ENCODE results near the gene ATP4B.
"Not testable (repeated sequence)": the region's sequence is repeated elsewhere in the genome, so short reads cannot be mapped to it uniquely, and the experiment has no call there.

Gene ATP4B

DNA sequence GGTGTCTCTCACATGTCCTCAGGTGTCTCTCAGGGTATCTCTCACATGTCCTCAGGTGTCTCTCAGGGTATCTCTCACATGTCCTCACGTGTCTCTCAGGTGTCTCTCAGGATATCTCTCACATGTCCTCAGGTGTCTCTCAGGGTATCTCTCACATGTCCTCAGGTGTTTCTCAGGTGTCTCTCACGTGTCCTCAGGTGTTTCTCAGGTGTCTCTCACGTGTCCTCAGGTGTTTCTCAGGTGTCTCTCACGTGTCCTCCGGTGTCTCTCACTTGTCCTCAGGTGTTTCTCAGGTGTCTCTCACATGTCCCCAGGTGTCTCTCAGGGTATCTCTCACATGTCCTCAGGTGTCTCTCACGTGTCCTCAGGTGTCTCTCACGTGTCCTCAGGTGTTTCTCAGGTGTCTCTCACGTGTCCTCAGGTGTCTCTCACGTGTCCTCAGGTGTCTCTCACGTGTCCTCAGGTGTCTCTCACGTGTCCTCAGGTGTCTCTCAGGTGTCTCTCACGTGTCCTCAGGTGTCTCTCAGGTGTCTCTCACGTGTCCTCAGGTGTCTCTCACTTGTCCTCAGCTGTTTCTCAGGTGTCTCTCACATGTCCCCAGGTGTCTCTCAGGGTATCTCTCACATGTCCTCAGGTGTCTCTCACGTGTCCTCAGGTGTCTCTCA is 33.2 kb downstream of the ATP4B start:
- not testable (repeated sequence) for DNase-seq (ENCODE audit: low read depth)

DNA sequence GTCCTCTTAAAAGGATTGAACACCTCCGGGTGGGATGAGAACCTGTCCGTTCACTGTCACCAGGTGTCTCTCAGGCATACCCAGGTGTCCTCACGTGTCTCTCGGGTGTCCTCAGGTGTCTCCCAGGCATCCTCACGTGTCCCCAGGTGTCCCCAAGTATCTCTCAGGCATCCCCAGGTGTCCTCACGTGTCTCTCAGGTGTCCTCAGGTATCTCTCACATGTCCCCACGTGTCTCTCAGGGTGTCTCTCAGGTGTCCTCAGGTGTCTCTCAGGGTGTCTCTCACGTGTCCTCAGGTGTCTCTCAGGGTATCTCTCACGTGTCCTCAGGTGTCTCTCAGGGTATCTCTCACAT is 33.8 kb downstream of the ATP4B start:
- no peak for DNase-seq (ENCODE audit: low read depth)

DNA sequence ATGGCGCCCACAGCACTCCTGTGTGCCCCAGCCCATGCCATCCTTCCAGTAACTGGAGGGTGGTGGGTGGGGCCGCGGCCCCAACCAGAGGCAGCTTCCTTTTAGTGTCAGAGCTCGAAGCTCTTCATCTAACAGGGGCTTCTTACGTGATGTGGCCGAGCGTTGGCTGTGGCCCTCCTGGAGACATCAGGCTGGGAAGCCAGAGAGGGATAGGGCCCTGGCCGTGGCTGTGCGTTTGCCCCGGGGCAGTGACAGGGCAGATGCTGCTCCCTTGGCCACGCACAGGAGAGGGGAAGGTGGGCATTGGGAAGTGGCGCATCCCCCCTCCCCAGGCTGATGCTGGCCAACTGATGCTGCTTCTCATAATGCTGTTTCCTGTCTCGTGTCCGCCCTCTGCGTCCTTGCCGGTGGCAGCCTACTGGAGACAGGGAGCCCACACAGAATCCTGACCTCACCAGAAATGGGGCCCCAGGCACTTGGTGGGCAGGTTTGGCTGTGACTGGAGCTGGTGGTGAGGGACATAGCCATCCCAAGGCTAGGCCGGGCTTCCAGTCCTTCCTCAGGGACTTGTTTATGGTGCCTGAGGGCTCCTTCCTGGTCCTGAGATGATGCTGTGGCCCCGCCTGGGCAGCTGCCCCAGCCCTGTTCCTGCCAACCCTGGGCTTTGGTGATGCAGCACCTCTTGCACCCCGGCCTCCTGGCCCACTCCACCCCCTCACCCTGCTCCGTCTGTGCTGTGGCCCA is 34.3 kb downstream of the ATP4B start:
- no peak for DNase-seq (ENCODE audit: low read depth)

DNA sequence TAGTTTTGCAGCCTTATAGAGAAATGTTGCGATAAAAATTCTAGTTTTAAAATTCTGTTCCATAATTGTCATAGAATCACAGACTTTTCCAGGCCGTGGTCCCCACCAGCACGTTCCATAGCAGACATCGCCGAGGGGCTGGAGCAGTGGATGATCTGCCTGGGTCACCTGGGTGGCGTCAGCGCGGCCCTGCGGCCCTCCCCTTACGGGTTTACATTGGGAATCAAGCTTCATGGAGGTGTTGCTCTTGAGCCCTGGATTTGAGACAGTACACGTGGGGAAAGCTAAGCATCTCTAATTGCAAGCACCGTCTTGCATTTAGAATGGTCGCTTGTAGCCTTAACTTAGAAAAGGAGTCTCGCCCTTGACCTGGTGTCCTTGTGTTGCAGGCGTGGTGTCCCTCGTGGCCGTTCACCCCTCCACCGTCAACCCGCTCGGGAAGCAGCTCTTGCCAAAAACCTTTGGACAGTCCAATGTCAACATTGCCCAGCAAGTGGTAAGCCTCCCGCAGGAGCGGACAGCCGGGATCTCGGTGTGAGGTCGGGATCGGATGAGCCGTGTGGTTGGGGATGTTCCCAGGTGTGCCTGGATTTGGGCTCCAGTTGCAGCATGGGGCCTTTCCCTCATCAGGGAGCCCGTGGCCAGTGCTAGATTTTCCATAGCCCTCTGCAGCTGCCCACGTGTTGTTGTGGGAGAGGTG is 35.1 kb downstream of the ATP4B start:
- no peak for DNase-seq (ENCODE audit: low read depth)

DNA sequence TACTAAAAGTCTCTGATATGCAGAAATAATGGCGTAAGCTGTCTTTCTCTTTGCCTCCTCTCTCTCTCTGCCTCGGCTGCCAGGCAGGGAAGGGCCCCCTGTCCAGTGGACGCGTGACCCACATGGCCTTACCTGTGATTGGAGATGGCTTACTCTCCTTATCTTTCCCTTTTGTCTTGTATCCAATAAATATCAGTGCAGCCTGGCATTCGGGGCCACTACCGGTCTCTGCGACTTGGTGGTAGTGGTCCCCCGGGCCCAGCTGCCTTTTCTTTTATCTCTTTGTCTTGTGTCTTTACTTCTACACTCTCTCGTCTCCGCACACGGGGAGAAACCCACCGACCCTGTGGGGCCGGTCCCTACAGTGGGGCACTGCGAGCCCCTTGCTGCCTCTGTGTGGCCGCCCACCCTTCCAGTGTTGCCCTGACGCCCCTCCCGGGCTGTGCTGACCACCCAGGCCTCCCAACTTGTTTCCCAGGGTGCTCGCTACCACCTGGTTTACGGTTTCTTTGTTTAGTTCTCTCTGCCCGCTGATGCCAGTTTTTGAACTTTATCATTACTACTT is 35.9 kb downstream of the ATP4B start:
- not testable (repeated sequence) for DNase-seq (ENCODE audit: low read depth)

DNA sequence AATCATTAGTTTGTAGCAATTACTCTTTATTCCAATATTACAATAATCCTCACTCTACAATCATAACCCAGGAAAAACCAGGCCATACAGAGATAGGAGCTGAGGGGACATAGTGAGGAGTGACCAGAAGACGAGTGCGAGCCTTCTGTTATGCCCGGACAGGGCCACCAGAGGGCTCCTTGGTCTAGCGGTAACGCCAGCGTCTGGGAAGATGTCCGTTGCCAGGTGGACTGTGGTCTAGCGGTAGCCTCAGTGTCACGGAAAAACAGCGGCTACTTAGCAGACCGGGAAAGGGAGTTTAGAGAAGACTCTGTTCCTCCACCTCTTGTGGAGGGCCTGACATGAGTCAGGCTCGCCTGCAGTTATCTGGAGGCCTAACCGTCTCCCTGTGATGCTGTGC is 36.5 kb downstream of the ATP4B start:
- DNase-seq (ENCODE audit: low read depth), result not testable (repeated sequence)

DNA sequence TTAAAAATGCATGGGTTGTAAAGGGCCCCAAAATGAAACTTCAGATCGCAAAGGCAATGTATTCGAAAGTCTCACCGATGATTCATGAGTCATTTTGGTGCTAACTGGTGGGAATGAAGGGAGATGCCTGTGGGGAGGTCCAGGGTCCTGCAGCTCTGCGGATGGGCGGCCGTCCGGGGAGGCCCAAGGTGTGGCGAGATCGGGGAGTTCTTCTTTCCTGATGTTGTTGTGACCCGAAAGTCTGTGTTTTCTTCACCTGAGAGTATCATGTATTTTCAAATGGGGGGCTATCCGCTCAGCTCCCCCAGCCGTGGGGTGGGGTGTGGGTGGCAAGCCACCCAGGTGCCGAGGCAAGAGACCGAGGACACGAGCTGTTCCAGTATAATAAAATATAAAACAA is 37.0 kb downstream of the ATP4B start:
- no peak for DNase-seq (ENCODE audit: low read depth)

DNA sequence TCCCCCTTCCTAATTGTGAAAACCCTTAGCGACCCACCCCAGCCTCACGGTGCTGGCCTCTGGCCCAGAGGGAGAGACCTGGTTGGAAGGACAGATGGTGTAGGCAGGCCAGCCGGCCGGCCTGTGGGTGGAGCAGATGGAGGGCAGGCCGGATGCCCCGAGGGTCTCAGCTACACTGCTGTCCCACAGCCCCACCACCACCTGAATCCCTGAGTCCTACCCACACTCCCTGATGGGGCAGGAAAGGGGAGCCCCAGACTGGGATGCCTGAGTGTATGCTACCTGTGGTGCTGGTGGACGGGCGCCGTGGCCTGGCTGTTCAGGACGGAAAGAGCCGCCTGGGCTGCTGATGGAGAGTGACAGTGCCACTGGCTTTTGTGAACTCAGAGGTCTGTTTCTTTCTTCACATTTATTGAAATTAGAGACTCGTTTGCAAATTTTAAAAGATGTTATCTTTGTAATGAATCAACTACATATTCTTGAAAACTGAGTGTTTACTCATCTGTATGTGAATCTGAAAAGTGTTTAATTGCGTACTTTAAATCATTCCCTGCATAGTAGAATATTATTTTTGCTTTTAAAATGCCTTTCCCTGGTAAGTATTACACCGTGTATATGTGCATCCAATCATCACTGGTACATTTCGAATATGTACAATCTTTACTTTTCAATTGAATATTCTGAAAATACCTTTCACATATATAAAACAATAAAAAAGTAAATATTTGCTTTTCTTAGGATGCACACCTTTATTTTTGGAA is 37.8 kb downstream of the ATP4B start:
- no peak for DNase-seq (ENCODE audit: low read depth)

DNA sequence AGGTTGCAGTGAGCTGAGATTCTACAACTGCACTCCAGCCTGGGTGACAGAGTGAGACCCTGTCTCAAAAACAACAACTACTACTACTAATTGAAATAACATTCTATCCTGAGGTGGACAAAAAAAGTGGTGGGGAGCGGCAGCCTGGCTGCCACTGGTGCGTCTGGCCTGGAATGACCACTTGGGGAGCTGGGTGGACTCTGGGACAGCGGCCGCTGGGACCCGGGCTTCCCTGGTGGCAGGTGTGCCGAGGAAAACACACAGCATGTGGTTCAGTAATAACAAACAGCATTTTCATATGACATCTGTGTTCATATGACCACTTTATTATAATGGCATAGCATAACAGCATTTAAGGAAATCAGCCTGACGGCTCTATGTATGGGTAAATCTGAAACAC is 39.5 kb downstream of the ATP4B start:
- DNase-seq (ENCODE audit: low read depth), result no peak

DNA sequence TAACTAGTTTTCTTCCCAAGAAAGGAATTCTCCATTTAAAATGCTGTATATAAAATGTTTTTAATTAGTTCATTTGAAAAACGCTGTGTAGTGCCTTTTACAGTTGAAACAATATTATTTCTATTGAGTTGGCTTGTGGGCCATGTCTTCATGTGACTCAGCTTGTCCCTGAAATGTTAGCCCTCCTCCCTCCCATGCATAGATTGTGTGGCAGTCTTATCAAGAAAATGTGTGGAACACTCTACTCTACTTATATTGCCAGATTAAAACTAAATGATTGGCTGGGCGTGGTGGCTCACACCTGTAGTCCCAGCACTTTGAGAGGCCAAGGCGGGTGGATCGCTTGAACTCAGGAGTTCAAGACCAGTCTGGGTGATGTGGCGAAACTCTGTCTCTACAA is 40.0 kb downstream of the ATP4B start:
- DNase-seq (ENCODE audit: low read depth), result no peak

DNA sequence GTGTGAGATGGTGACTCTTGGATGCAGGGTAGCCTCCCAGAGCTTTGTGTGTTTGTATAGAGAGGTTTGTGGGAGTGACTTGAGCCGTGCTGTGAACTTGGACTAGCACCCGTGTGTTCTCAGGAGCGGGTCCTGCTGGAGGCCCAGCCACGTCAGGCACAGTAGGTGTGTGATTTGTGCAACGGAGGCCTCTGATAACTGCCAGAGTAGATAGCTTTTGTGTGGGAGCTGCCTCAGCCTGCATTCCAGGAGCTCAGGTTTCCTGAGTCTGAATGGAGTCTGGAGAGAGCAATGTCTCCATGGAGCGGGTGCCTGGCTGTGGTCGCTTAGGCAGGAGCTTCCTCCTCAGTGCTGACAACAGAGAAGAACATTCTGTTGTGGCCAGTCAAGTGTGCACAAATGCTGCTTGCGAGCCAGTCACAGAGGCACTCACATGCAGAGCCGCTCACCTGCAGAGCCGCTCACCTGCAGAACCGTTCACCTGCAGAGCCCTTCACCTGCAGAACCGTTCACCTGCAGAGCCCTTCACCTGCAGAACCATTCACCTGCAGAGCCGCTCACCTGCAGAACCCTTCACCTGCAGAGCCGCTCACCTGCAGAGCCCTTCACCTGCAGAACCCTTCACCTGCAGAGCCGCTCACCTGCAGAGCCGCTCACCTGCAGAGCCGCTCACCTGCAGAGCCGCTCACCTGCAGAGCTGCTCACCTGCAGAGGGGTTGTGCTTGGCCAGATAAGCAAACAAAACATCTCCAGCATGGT is 40.8 kb downstream of the ATP4B start:
- DNase-seq (ENCODE audit: low read depth), result no peak

DNA sequence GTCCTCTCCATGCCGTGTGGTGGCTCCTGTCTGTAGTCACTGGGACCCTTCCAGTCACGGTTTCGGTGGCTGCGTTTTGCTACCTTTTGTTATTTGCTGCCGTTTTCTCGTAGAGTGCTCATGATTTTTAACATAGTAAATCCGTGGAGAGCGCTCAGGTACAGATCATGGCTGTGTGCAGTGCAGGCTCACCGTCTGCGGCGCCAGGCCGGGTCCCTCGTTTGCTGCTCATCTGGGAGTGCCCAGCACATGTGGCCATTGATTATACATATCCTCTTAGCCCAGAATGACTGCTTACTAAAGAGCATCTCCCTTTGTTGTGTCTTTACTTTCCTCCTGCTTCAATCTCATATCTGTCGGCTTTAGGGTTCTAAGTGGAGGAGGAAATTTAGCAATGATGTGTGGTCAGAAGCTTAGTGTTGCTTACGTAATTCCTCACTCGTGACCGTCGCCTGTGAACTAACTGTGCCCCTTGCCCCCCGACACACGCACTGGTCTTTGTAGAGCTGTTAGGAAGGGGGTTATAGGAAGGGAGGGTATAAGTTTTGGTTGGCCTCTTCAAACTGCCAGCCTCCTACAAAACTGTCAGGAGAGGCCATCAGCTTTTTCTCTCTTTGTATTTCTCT is 41.6 kb downstream of the ATP4B start:
- no peak for DNase-seq (ENCODE audit: low read depth)

DNA sequence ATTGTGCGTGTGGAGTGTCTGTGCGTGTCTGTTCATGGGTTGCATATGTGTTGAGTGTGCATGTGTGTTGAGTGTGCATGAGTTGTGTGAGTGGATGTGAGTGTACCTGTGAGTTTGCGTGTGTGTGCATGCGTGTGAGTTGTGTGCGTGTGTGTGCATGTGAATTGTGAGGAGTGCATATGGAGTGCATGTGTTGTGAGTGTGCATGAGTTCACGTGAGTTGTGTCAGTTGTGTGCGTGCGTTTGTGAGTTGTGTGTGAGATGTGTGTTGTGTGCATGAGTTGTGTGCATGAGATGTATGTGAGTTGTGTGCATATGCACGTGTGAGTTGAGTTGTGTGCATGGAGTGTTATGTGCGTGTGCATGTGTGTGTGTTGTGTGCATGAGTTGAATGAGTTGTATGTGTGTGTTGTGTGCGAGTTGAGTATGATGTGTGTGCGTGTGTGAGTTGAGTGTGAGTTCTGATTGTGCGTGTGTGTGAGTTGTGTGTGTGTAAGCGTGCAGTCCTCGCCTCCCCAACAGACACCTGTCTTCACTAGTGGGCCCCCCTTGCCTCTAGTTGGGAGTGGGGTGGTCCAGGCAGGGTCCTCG is 44.1 kb downstream of the ATP4B start:
- DNase-seq (ENCODE audit: low read depth), result no peak

DNA sequence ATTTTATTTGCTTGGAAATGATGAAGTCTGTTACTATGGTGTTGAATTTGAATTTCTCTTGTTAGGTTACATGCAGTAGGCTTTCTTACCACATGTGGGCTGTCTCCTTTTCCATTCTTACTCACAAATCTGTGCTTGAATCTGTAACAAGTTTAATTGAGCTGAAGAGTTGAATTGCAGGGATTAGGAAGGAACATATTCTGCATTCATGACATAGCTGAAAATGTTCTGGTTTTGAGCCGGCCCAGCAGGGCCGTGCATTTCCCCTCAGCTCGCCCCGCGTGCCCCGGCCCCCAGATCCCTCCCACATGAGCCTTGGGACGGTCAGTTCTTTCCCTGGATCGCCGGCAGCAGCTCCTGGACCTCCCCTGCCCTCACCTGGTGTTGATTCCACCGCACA is 45.4 kb downstream of the ATP4B start:
- DNase-seq (ENCODE audit: low read depth), result no peak

DNA sequence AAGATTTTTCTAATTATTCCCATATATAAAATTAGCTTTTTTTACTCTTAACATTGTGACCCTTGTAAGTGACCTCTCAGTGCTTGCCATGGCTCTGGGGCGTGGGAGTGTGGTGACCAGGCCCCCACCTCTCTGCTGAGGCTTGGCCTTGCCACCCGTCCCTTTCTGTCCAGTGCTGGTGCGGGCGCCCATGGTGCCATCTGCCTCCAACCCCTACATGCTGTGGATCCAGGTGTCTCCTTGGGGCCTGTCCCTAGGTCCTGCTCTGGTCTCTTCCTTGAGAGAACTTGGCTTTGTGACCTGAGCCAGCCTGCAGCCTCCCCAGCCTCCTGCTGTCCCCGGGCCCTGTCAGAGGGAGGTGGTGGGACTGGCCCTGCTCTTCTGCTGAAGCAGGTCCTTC is 46.0 kb downstream of the ATP4B start:
- DNase-seq (ENCODE audit: low read depth), result no peak

DNA sequence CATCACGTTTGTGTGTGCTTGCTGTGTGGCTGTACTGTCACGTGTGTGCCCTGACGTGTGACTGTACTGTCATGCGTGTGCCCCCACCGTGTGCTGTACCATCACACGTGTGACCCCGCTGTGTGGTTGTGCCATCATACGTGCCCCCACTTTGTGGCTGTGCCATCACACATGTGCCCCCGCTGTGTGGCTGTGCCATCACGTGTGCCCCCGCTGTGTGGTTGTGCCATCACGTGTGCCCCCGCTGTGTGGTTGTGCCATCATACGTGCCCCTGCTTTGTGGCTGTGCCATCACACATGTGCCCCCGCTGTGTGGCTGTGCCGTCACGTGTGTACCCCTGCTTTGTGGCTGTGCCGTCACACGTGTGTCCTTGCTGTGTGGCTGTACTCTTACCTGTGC is 47.7 kb downstream of the ATP4B start:
- no peak for DNase-seq (ENCODE audit: low read depth)

DNA sequence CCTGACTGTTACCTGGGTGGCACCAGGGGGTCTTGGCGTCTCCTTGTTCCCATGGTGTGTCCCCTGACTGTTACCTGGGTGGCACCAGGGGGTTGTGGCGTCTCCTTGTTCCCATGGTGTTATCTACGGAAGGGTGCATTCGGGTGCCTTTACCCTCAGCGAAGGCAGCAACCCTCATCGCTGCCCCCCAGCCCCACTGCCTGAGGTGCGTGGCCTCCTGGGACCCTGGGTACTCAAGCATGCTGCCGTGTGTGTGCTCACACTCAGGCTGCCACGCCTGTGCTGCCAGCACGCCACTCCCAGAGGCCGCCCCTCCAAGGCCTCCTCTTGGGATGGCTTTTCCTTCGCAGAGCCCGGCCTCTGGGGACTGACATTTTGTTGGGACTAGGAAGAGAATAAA is 48.4 kb downstream of the ATP4B start:
- no peak for DNase-seq (ENCODE audit: low read depth)

DNA sequence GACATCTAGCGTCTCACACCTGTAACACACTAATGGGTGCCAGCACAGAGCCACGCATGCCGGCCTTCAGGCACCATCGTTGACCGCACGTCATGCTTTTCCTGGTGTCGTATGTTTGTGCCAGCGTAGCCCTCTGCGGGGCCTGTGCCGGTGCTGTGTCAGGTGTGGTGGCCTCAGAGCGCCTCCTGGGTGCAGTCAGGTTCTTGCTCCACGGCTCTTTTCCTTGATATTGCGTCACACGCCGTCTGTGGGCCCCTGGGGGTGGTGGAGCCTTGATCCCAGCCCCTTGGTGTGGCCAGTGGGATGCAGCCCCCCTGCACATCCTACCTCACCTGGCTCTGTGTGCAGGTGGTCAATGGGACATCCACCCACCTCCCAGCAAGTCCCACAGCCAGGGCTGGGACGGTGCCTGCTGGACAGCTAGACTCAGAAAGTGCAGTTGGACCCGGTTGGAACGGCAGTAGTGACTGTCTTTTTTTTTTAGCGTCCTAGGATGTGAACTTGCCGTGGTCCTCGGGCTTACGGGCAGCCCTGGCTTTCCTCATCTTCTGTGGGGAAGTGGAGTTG is 48.9 kb downstream of the ATP4B start:
- DNase-seq (ENCODE audit: low read depth), result no peak

DNA sequence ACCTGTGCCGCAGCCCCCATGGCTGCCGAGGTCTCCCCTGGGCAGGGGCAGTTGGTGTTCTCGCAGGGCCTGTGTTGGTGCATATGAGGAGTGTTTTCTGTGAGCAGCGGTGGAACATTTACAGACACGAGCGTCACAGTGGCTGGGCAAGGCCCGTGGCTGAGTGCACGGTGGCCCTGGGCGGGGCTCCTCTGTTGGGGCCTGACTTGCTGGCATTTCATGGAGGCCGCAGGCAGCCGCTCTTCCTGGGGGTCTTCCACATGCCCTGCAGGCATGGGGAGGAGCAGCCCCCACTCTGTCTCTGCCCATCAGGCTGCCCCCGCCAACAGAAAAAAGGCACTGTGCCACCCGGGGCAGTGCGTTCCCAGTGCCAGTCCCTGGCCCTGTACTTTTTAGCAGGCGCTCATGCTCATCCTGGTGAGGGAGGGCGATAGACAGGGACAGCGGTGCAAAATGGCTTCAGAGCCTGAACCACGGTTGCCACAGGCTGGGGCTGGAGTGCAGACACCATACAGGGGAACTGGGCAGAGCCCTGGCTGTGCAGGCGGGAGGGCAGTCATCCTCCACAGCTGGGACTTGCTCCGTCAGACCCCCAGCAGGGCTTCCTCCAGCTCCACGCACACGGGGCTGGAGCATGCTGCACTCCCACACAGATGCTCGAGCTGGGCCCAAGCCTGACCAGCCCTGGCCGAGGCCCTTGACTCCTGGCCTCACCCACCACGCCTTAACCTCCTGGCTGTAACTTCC is 49.9 kb downstream of the ATP4B start:
- no peak for DNase-seq (ENCODE audit: low read depth)

Measured in activated T-helper 9 cell treated with anti-CD3 and anti-CD28 coated beads, Interleukin-2, amount 50 U/mL, for 16 hours (primary cell).